Cardiac fibroblast (primary cell): ENCODE measurements around the gene CARD11.

Experiments
- DNase-seq, 2 donors: peaks; one replicate each; pipeline versions ENCODE4 v3.0.0 to v3.0.0-alpha.2; 2010; ENCODE audit warnings: low read depth in 2 of 2
- H3K4me3 ChIP-seq, 2 donors: replicated peaks in 1 of 2; 1 replicate in 1 of 2; 2 replicates in 1 of 2; pipeline ENCODE4 v1.5.1; 2011; ENCODE audit warnings: low read depth in 2 of 2, low read length in 2 of 2, mild to moderate bottlenecking in 2 of 2, moderate library complexity in 1 of 2
- TF ChIP-seq, protein P1 (sequence below): IDR thresholded peaks from one replicate; pipeline ENCODE4 v1.5.1; 2011; ENCODE audit warnings: low read depth, mild to moderate bottlenecking, low read length, inconsistent platforms

CARD11 gene

DNA sequence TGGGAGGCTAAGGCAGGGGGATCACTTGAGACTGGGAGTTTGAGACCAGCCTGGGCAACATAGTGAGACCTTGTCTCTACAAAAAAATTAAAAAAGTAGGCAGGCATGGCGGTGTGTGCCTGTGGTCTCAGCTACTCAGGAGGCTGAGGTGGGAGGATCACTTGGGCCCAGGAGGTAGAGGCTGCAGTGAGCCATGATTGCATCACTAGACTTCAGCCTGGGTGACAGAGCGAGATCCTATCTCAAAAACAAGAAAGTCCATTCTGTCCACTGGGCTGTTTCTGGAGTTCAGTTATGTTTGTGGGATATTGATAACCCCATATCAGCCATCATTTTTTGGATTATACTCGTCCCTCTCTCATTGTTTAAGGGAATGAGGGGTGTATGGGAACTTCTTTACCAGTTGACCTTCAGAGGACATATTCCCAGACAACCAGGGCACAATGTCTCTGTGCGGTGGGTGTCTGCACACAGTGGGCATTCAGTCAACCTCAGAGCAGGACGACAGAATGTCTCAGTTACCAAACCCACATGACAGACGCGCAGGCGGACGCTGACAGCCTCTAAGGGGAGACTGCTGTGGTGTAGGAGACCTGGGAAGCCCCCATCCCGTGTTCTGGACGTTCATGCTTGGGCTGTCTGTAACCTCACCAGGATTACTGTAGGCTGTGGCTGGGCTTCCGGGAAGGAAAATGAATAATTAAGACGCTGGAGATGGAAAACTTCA, 69.4 kb downstream of the CARD11 start:
- TF ChIP-seq, protein P1, sequence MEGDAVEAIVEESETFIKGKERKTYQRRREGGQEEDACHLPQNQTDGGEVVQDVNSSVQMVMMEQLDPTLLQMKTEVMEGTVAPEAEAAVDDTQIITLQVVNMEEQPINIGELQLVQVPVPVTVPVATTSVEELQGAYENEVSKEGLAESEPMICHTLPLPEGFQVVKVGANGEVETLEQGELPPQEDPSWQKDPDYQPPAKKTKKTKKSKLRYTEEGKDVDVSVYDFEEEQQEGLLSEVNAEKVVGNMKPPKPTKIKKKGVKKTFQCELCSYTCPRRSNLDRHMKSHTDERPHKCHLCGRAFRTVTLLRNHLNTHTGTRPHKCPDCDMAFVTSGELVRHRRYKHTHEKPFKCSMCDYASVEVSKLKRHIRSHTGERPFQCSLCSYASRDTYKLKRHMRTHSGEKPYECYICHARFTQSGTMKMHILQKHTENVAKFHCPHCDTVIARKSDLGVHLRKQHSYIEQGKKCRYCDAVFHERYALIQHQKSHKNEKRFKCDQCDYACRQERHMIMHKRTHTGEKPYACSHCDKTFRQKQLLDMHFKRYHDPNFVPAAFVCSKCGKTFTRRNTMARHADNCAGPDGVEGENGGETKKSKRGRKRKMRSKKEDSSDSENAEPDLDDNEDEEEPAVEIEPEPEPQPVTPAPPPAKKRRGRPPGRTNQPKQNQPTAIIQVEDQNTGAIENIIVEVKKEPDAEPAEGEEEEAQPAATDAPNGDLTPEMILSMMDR: no peak
- no peak for DNase-seq
- no peak overlapping the region for H3K4me3 ChIP-seq

DNA sequence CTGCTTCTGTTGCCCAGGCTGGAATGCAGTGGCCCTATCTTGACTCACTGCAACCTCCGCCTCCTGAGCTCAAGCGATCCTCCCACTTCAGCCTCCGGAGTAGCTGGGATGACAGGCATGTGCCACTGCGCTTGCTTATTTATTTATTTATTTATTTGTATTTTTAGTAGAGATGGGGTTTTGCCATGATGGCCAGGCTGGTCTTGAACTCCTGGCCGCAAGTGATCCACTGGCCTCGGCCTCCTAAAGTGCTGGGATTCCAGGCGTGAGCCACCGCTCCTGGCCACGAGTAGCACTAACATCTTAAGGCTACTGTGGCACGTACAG, 70.9 kb downstream of the CARD11 start:
- no peak for DNase-seq
- TF ChIP-seq, protein P1: no peak
- no peak overlapping the region for H3K4me3 ChIP-seq

DNA sequence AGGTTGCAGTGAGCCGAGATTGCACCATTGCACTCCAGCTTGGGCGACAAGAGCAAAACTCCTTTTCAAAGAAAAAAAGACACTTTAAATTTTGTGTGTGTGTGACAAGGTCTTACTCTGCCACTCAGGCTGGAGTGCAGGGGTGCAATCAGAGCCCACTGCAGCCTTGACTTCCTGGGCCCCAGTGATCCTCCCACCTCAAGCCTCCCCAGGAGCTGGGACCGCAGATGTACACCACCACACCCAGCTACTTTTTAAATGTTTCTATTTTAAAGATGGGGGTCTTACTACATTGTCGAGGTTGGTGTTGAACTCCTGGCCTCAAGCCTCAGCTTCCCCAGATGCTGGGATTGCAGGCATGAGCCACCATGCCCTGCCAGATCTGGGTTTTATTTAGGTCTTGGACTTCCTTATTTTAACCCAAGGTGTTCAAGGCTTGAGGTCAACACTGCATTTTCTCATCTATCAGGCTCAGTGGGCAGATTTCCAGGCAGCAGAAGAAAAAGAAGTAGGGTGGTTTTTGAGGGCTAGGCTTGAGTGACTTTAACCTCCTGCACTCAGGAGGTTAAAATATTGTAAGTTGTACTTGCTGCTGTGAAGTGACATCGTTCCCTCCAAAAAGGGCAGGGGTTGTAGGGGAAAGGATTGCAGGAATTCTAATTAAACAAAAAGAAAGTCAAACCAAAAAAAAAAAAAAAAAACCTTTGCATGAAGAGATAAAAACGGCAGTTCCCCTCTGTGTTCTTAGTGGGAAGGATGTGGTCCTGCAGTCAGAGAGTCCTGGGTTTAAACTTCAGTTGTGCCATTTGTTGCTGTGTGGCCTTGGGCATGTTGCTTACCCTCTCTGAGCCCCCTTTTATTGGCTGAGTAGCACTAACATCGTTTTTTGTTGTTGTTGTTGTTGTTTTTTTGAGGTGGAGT, 71.5 kb downstream of the CARD11 start:
- H3K4me3 ChIP-seq: no peak overlapping the region
- no peak for DNase-seq
- TF ChIP-seq, protein P1: no peak

DNA sequence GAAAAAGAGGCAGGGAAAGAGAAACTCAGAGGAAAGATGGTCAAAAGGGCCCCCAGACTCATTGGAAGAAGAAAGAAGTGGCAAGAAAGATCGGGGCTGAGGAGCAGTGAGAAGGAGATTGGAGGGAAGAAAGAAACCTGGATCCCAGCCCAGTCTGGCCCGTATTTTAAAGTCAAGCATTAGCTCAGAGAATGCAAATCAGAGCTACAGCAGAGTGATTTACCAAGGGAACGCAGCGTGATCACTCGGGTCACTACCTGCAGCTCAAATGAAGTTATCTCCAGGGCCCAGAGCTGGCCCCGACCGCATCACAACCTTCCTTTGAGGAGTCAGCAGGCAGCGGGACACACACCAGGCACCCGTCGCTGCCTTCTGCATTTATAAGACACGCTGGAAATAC, 72.8 kb downstream of the CARD11 start:
- TF ChIP-seq, protein P1: no peak
- no peak overlapping the region for H3K4me3 ChIP-seq
- no peak for DNase-seq

DNA sequence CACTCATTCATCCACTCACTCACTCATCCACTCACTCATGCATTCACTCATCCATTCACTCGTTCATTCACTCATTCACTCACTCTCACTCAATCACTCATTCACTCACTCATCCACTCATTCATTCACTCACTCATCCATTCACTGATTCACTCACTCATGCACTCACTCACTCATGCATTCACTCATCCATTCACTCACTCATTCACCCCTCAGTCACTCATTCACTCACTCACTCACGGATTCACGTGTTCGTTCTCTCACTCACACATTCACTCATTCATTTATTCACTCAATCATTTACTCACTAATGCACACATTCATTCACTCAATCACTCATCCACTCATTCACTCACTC, 73.4 kb downstream of the CARD11 start:
- no peak for DNase-seq
- TF ChIP-seq, protein P1: no peak
- no peak overlapping the region for H3K4me3 ChIP-seq

DNA sequence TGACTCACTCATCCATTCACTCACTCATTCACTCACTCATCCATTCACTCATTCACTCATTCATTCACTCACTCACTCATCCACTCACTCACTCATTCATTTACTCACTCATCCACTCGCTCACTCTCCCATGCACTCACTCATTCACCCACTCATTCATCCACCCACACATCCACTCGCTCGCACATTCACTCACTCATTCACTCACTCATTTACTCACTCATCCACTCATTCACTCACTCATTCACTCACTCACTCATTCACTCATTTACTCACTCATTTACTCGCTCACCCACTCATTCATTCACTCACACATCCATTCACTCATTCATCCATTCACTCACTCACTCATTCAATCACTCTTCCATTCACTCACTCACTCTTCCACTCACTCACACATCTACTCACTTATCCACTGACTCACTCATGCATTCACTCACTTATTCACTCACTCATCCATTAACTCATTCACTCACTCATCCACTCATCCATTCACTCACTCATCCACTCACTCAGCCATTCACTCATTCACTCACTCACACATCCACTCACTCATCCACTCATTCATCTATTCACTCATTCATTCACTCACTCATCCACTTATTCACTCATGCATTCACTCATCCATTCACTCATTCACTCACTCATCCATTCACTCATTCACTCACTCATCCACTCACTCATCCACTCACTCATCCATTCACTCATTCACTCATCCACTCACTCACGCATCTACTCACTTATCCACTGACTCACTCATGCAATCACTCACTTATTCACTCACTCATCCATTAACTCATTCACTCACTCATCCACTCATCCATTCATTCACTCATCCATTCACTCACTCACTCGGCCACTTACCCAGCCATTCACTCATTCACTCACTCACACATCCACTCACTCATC, 74.0 kb downstream of the CARD11 start:
- no peak for DNase-seq
- TF ChIP-seq, protein P1: no peak
- H3K4me3 ChIP-seq: no peak overlapping the region
